Fibroblast of lung (primary cell): Measurements from ENCODE around the gene MTA2.

Experiments used
- CTCF ChIP-seq, 2 donors: IDR thresholded peaks in 1 of 2; conservative IDR thresholded peaks in 1 of 2; 1 replicate in 1 of 2; 2 replicates in 1 of 2; pipeline ENCODE4 v1.5.1; 2011 to 2012; ENCODE audit warnings: low read length in 2 of 2, control low read depth in 1 of 2, inconsistent platforms in 1 of 2, low read depth in 1 of 2, mild to moderate bottlenecking in 1 of 2
- EZH2 ChIP-seq: IDR thresholded peaks from 2 replicates; pipeline ENCODE4 v1.5.1; 2012; ENCODE audit warnings: low read length, control low read depth, mild to moderate bottlenecking; ENCODE audit errors: missing control alignments

GRCh38 chr11:62555464-62556107 is 46.1 kb downstream of the MTA2 start:
- no peak for TF ChIP-seq CTCF (conservative IDR thresholded peaks at IDR 0.05 in 1 of 2, IDR thresholded peaks at IDR 0.05 in 1 of 2; ENCODE audit: low read depth in 1 of 2, low read length in 2 of 2)
- no peak for TF ChIP-seq EZH2
